Measurements from ENCODE around the gene AOC3.
"Not testable (repeated sequence)": the region's sequence is repeated elsewhere in the genome, so short reads cannot be mapped to it uniquely, and the experiment has no call there.

Gene AOC3

GRCh38 chr17:42880776-42881310 is 29.8 kb downstream of the AOC3 start:
- no peak overlapping the region for H3K27ac Mint-ChIP-seq
- no peaks in the 10 kb centered on the region for H3K36me3 Mint-ChIP-seq (ENCODE audit: insufficient read depth)
- no peak for DNase-seq
- H3K9me3 Mint-ChIP-seq, result no peaks in the 10 kb centered on the region
- H3K4me3 Mint-ChIP-seq, result no peak overlapping the region
- no peak for ATAC-seq (replicated peaks)
- no peaks in the 10 kb centered on the region for H3K4me1 Mint-ChIP-seq (ENCODE audit: low read depth in 2 of 2)
- peaks cover 33 to 47% of the 10 kb centered on the region in 2 donors for H3K27me3 Mint-ChIP-seq

- DNase-seq; H3K36me3 Mint-ChIP-seq (ENCODE audit: insufficient read depth); H3K4me1 Mint-ChIP-seq (ENCODE audit: low read depth in 2 of 2); H3K27ac Mint-ChIP-seq; H3K4me3 Mint-ChIP-seq; ATAC-seq (replicated peaks); H3K9me3 Mint-ChIP-seq: not testable (repeated sequence)
- H3K27me3 Mint-ChIP-seq, result peaks cover 40 to 49% of the 10 kb centered on the region in 2 donors
These were observed 30.7 kb downstream of the AOC3 start for GRCh38 chr17:42881706-42882105.

- Mint-ChIP-seq H3K9me3 (no peaks in the 10 kb centered on the region), H3K27ac (no peak overlapping the region), H3K4me3 (no peak overlapping the region), H3K27me3 (peaks cover 37 to 49% of the 10 kb centered on the region in 2 donors), H3K36me3 (ENCODE audit: insufficient read depth) (no peaks in the 10 kb centered on the region), H3K4me1 (ENCODE audit: low read depth in 2 of 2) (no peaks in the 10 kb centered on the region)
- DNase-seq, result no peak
- no peak for ATAC-seq (replicated peaks)
These were observed 31.2 kb downstream of the AOC3 start for GRCh38 chr17:42882166-42882565.

GRCh38 chr17:42883802-42884558 is 33.0 kb downstream of the AOC3 start:
- ATAC-seq (replicated peaks), result no peak
- H3K9me3 Mint-ChIP-seq, result no peaks in the 10 kb centered on the region
- no peaks in the 10 kb centered on the region for H3K4me1 Mint-ChIP-seq (ENCODE audit: low read depth in 2 of 2)
- peaks cover 24 to 36% of the 10 kb centered on the region in 2 donors for H3K27me3 Mint-ChIP-seq
- no peaks in the 10 kb centered on the region for H3K36me3 Mint-ChIP-seq (ENCODE audit: insufficient read depth)
- DNase-seq, result no peak
- H3K4me3 Mint-ChIP-seq, result no peak overlapping the region
- no peak overlapping the region for H3K27ac Mint-ChIP-seq

- not testable (repeated sequence) for H3K27ac Mint-ChIP-seq; ATAC-seq (replicated peaks); H3K9me3 Mint-ChIP-seq; H3K4me3 Mint-ChIP-seq; H3K4me1 Mint-ChIP-seq (ENCODE audit: low read depth in 2 of 2); H3K36me3 Mint-ChIP-seq (ENCODE audit: insufficient read depth); DNase-seq
- peaks cover 14 to 27% of the 10 kb centered on the region in 2 donors for H3K27me3 Mint-ChIP-seq
These were observed 34.8 kb downstream of the AOC3 start for GRCh38 chr17:42885806-42886205.

- H3K27me3 Mint-ChIP-seq, result peaks cover 13 to 27% of the 10 kb centered on the region in 2 donors
- H3K27ac Mint-ChIP-seq, result no peak overlapping the region
- H3K4me3 Mint-ChIP-seq, result no peak overlapping the region
- H3K4me1 Mint-ChIP-seq (ENCODE audit: low read depth in 2 of 2), result no peaks in the 10 kb centered on the region
- DNase-seq (no peak), ATAC-seq (replicated peaks) (no peak)
- no peaks in the 10 kb centered on the region for H3K36me3 Mint-ChIP-seq (ENCODE audit: insufficient read depth)
- H3K9me3 Mint-ChIP-seq, result no peaks in the 10 kb centered on the region
These were observed 35.5 kb downstream of the AOC3 start for GRCh38 chr17:42886283-42887176.

- Mint-ChIP-seq H3K9me3 (no peaks in the 10 kb centered on the region), H3K36me3 (ENCODE audit: insufficient read depth) (no peaks in the 10 kb centered on the region), H3K4me1 (ENCODE audit: low read depth in 2 of 2) (no peaks in the 10 kb centered on the region), H3K27ac (no peak overlapping the region), H3K27me3 (peaks cover 17 to 47% of the 10 kb centered on the region in 2 donors), H3K4me3 (no peak overlapping the region)
- DNase-seq (no peak), ATAC-seq (replicated peaks) (no peak)
These were observed 38.8 kb downstream of the AOC3 start for GRCh38 chr17:42889809-42890208.

GRCh38 chr17:42891539-42892152 is 40.6 kb downstream of the AOC3 start:
- Mint-ChIP-seq H3K27me3 (peaks cover 11 to 45% of the 10 kb centered on the region in 2 donors), H3K9me3 (no peaks in the 10 kb centered on the region), H3K27ac (no peak overlapping the region), H3K4me3 (no peak overlapping the region), H3K36me3 (ENCODE audit: insufficient read depth) (no peaks in the 10 kb centered on the region), H3K4me1 (ENCODE audit: low read depth in 2 of 2) (no peaks in the 10 kb centered on the region)
- no peak for ATAC-seq (replicated peaks)
- DNase-seq, result no peak

GRCh38 chr17:42893359-42893758 is 42.4 kb downstream of the AOC3 start:
- no peaks in the 10 kb centered on the region for H3K4me1 Mint-ChIP-seq (ENCODE audit: low read depth in 2 of 2)
- no peaks in the 10 kb centered on the region for H3K9me3 Mint-ChIP-seq
- no peak for ATAC-seq (replicated peaks)
- H3K27me3 Mint-ChIP-seq, result peaks cover 8 to 53% of the 10 kb centered on the region in 2 donors
- no peak for DNase-seq
- no peaks in the 10 kb centered on the region for H3K36me3 Mint-ChIP-seq (ENCODE audit: insufficient read depth)
- no peak overlapping the region for H3K4me3 Mint-ChIP-seq
- no peak overlapping the region for H3K27ac Mint-ChIP-seq

- Mint-ChIP-seq H3K36me3 (ENCODE audit: insufficient read depth) (no peaks in the 10 kb centered on the region), H3K4me3 (no peak overlapping the region), H3K27me3 (peaks cover 8 to 54% of the 10 kb centered on the region in 2 donors), H3K27ac (no peak overlapping the region), H3K9me3 (no peaks in the 10 kb centered on the region), H3K4me1 (ENCODE audit: low read depth in 2 of 2) (no peaks in the 10 kb centered on the region)
- DNase-seq (no peak), ATAC-seq (replicated peaks) (no peak)
These were observed 43.5 kb downstream of the AOC3 start for GRCh38 chr17:42894283-42895184.

GRCh38 chr17:42895185-42895555 is 44.2 kb downstream of the AOC3 start:
- Mint-ChIP-seq H3K36me3 (ENCODE audit: insufficient read depth) (no peaks in the 10 kb centered on the region), H3K4me3 (no peak overlapping the region), H3K9me3 (no peaks in the 10 kb centered on the region), H3K27ac (no peak overlapping the region), H3K4me1 (ENCODE audit: low read depth in 2 of 2) (no peaks in the 10 kb centered on the region), H3K27me3 (peaks cover 8 to 57% of the 10 kb centered on the region in 2 donors)
- DNase-seq, result no peak
- ATAC-seq (replicated peaks), result no peak

GRCh38 chr17:42898147-42898811 is 47.3 kb downstream of the AOC3 start:
- Mint-ChIP-seq H3K27me3 (peaks cover 14 to 77% of the 10 kb centered on the region in 2 donors), H3K36me3 (ENCODE audit: insufficient read depth) (no peaks in the 10 kb centered on the region), H3K27ac (no peak overlapping the region), H3K4me3 (no peak overlapping the region), H3K4me1 (ENCODE audit: low read depth in 2 of 2) (no peaks in the 10 kb centered on the region), H3K9me3 (no peaks in the 10 kb centered on the region)
- DNase-seq (no peak), ATAC-seq (replicated peaks) (no peak)

Measured in effector memory CD8-positive, alpha-beta T cell (primary cell).